SK-N-SH (cell line): ENCODE measurements around the gene DSC3. TPM values are rescaled to one million over a fixed set of nuclear protein-coding genes. Genes with fewer than 3 reads are reported as not detected.

Experiments used
- CTCF ChIA-PET: fragments of 300-600, 350-600 bp; formaldehyde crosslinking; extraction: SDS; loops from one replicate; lab custom pipeline; 2021; lab: Yijun Ruan, JAX
- POLR2A ChIA-PET: fragments of 350-600 bp; sonication (Branson Sonifier 250); formaldehyde crosslinking; extraction: SDS; loops from one replicate; lab custom pipeline; 2020; ENCODE audit warnings: antibody characterized with exemption, inconsistent platforms; lab: Yijun Ruan, JAX
- DNase-seq: peaks from one replicate; pipeline ENCODE4 v3.0.0; 2012
- H2AFZ ChIP-seq: fragments of 200-600 bp; sonication (generic); 2 replicates; pipeline ENCODE4 v1.8.1; 2016; ENCODE audit warnings: antibody characterized with exemption, mild to moderate bottlenecking, low read depth
- H3F3A ChIP-seq: fragments of 200-600 bp; sonication (generic); replicated peaks from 2 replicates; pipeline ENCODE3; 2016; ENCODE audit warnings: antibody characterized with exemption, mild to moderate bottlenecking; ENCODE audit not compliant: insufficient read depth
- H3K27ac ChIP-seq, 2 experiments: fragments of 200-500 bp in 1 of 2; fragments of 200-600 bp in 1 of 2; sonication (Bioruptor generic) in 1 of 2; sonication (generic), shearing (Covaris generic) in 1 of 2; 2 replicates each; pipeline versions ENCODE4 v1.5.1 to v1.6.1; 2014 to 2016; ENCODE audit warnings: low read depth in 2 of 2, inconsistent platforms in 1 of 2, low read length in 1 of 2, mild to moderate bottlenecking in 1 of 2, mixed read lengths in 1 of 2
- H3K27me3 ChIP-seq: fragments of 200-600 bp; sonication (generic), shearing (Covaris generic); 2 replicates; pipeline ENCODE4 v1.6.1; 2016; ENCODE audit warnings: mixed run types; ENCODE audit not compliant: insufficient read depth
- H3K36me3 ChIP-seq, 2 experiments: fragments of 200-500 bp in 1 of 2; fragments of 200-600 bp in 1 of 2; sonication (Bioruptor generic) in 1 of 2; sonication (generic) in 1 of 2; replicated peaks in 1 of 2; 2 replicates each; pipeline versions ENCODE3 to v1.5.1; 2014 to 2016; ENCODE audit warnings: low read length in 1 of 2, mild to moderate bottlenecking in 1 of 2; ENCODE audit not compliant: insufficient read depth in 2 of 2, control insufficient read depth in 1 of 2
- H3K4me1 ChIP-seq, 2 experiments: fragments of 200-500 bp in 1 of 2; fragments of 200-600 bp in 1 of 2; sonication (Bioruptor generic) in 1 of 2; sonication (generic), shearing (Covaris generic) in 1 of 2; 2 replicates each; pipeline versions ENCODE4 v1.5.1 to v1.6.1; 2014 to 2016; ENCODE audit warnings: low read depth in 1 of 2, low read length in 1 of 2, mixed run types in 1 of 2; ENCODE audit not compliant: insufficient read depth in 2 of 2, control insufficient read depth in 1 of 2
- H3K4me2 ChIP-seq: fragments of 200-600 bp; sonication (generic), shearing (Covaris generic); 2 replicates; pipeline ENCODE4 v1.6.1; 2017; ENCODE audit warnings: mixed run types
- H3K4me3 ChIP-seq, 2 experiments: fragments of 200-500 bp in 1 of 2; fragments of 200-600 bp in 1 of 2; sonication (Bioruptor generic) in 1 of 2; sonication (generic), shearing (Covaris generic) in 1 of 2; 2 replicates each; pipeline versions ENCODE4 v1.5.1 to v1.8.1; 2014 to 2016; ENCODE audit warnings: low read depth in 2 of 2, inconsistent platforms in 1 of 2, low read length in 1 of 2, mild to moderate bottlenecking in 1 of 2, mixed read lengths in 1 of 2, moderate library complexity in 1 of 2
- H3K79me2 ChIP-seq: fragments of 200-600 bp; sonication (generic); 2 replicates; pipeline ENCODE4 v1.8.1; 2017; ENCODE audit warnings: mild to moderate bottlenecking; ENCODE audit not compliant: insufficient read depth
- H3K9ac ChIP-seq: fragments of 200-600 bp; sonication (generic); 2 replicates; pipeline ENCODE4 v1.6.1; 2017; ENCODE audit warnings: mixed run types
- H3K9me2 ChIP-seq: fragments of 200-600 bp; sonication (generic); 2 replicates; pipeline ENCODE4 v1.6.1; 2017; ENCODE audit warnings: mixed run types
- H3K9me3 ChIP-seq: fragments of 200-600 bp; sonication (generic); 2 replicates; pipeline ENCODE4 v1.6.1; 2017; ENCODE audit warnings: mixed run types, mild to moderate bottlenecking, moderate library complexity
- H4K20me1 ChIP-seq: fragments of 200-600 bp; sonication (generic); 2 replicates; pipeline ENCODE4 v1.6.1; 2017; ENCODE audit warnings: mild to moderate bottlenecking, mixed run types; ENCODE audit not compliant: insufficient read depth
- CHD2 ChIP-seq: fragments of 150-350 bp; IDR thresholded peaks from 2 replicates; pipeline ENCODE4 v1.6.1; 2018; ENCODE audit warnings: low read length; ENCODE audit not compliant: partially characterized antibody
- ELF1 ChIP-seq: IDR thresholded peaks from 2 replicates; pipeline ENCODE4 v1.4.0; 2012
- EZH2phosphoT487 ChIP-seq: fragments of 200-600 bp; sonication (generic); IDR thresholded peaks from 2 replicates; pipeline ENCODE4 v1.6.1; 2017; ENCODE audit warnings: low read depth, mixed run types, mild to moderate bottlenecking, antibody characterized with exemption, moderate library complexity, borderline replicate concordance
- FOSL2 ChIP-seq: IDR thresholded peaks from 2 replicates; pipeline ENCODE4 v1.4.0; 2012; ENCODE audit warnings: low read depth, mild to moderate bottlenecking, moderate library complexity, borderline replicate concordance
- FOXJ3 ChIP-seq: sonication (generic); formaldehyde crosslinking; IDR thresholded peaks from 2 replicates; pipeline ENCODE4 v1.5.1; 2020; ENCODE audit warnings: mild to moderate bottlenecking, missing genetic modification reagents
- GABPA ChIP-seq: IDR thresholded peaks from 2 replicates; pipeline ENCODE4 v1.4.0; 2012; ENCODE audit warnings: low read depth, mild to moderate bottlenecking
- GATA2 ChIP-seq: sonication (generic); formaldehyde crosslinking; IDR thresholded peaks from 2 replicates; pipeline ENCODE4 v1.5.0; 2020; ENCODE audit warnings: mild to moderate bottlenecking, missing genetic modification reagents
- IRF3 ChIP-seq: fragments of 150-350 bp; IDR thresholded peaks from 2 replicates; pipeline ENCODE4 v1.6.1; 2016; ENCODE audit warnings: mild to moderate bottlenecking, low read depth, low read length
- MEF2A ChIP-seq: IDR thresholded peaks from 2 replicates; pipeline ENCODE4 v1.4.0; 2012; ENCODE audit warnings: low read depth, borderline replicate concordance
- NRF1 ChIP-seq: IDR thresholded peaks from 2 replicates; pipeline ENCODE4 v1.6.1; 2012; ENCODE audit warnings: low read depth, mild to moderate bottlenecking, low read length
- PBX3 ChIP-seq: IDR thresholded peaks from 2 replicates; pipeline ENCODE4; 2012
- RAD21 ChIP-seq: IDR thresholded peaks from 2 replicates; pipeline ENCODE4 v1.6.1; 2012; ENCODE audit warnings: mild to moderate bottlenecking, low read length
- RCOR1 ChIP-seq: fragments of 150-350 bp; IDR thresholded peaks from 2 replicates; pipeline ENCODE4 v1.6.1; 2017; ENCODE audit warnings: antibody characterized with exemption, low read length
- REST ChIP-seq: IDR thresholded peaks from 2 replicates; pipeline ENCODE4 v1.6.1; 2012; ENCODE audit warnings: mild to moderate bottlenecking, low read depth, low read length, moderate library complexity
- RFX5 ChIP-seq: IDR thresholded peaks from 2 replicates; pipeline ENCODE4 v1.6.1; 2012; ENCODE audit warnings: mild to moderate bottlenecking, improper control_type of control experiment, low read length
- SMC3 ChIP-seq: IDR thresholded peaks from 2 replicates; pipeline ENCODE4 v1.6.1; 2012; ENCODE audit warnings: low read depth, low read length, improper control_type of control experiment
- TCF12 ChIP-seq: IDR thresholded peaks from 2 replicates; pipeline ENCODE4 v1.4.0; 2012
- YY1 ChIP-seq: IDR thresholded peaks from 2 replicates; pipeline ENCODE4 v1.4.0; 2012; ENCODE audit warnings: low read depth, mild to moderate bottlenecking
- ZBTB33 ChIP-seq: IDR thresholded peaks from 2 replicates; pipeline ENCODE4 v1.4.0; 2012; ENCODE audit warnings: low read depth, borderline replicate concordance
- WGBS: methylation state at CpG from one replicate; pipeline ENCODE4 v1.1.6; 2017; ENCODE audit warnings: low lambda C conversion rate; 5-methylcytosine and 5-hydroxymethylcytosine counted together
- polyA plus RNA-seq, 3 experiments: library from polyadenylated mRNA; depleted of rRNA; stranded (reverse); fragments of >200 nt; gene quantifications; 2 replicates each; pipeline ENCODE4 v1.2.3, GENCODE V29; 2012

DSC3 gene
- polyA plus RNA-seq, 1 of the 3 experiments (the other 2 are of a cell fraction): not detected

- ChIA-PET POLR2A (no interaction called here), CTCF (no interaction called here)
- H3K9me2 ChIP-seq: no peaks in the 10 kb centered on the region
- no peak overlapping the region for H3K4me2 ChIP-seq
- WGBS: 11% methylated on average over 3 of the region's 3 CpGs
- H3K9ac ChIP-seq: no peak overlapping the region
- H3K9me3 ChIP-seq: no peaks in the 10 kb centered on the region
- no peak overlapping the region for H3K4me3 ChIP-seq
- no peak overlapping the region for H2AFZ ChIP-seq
- no peaks in the 10 kb centered on the region for H3K27me3 ChIP-seq
- H4K20me1 ChIP-seq: no peaks in the 10 kb centered on the region
- no peaks in the 10 kb centered on the region for H3K36me3 ChIP-seq
- H3K79me2 ChIP-seq: no peaks in the 10 kb centered on the region
- no peak overlapping the region for H3K27ac ChIP-seq
- TF ChIP-seq YY1 (no peak), SMC3 (no peak), IRF3 (no peak), ELF1 (no peak), RCOR1 (no peak), EZH2phosphoT487 (no peak), RFX5 (no peak), FOSL2 (no peak)
- no peaks in the 10 kb centered on the region for H3F3A ChIP-seq
- DNase-seq: no peak
- no peaks in the 10 kb centered on the region for H3K4me1 ChIP-seq
These were observed 46.0 kb upstream of the DSC3 start for GRCh38 chr18:31088532-31088931.

GRCh38 chr18:31079973-31080372 is 37.4 kb upstream of the DSC3 start:
- Histone ChIP-seq H3K9me3 (no peaks in the 10 kb centered on the region), H3K79me2 (no peaks in the 10 kb centered on the region), H4K20me1 (no peaks in the 10 kb centered on the region), H3K27ac (no peak overlapping the region), H3K4me2 (no peak overlapping the region), H3K9ac (no peak overlapping the region), H3K36me3 (no peaks in the 10 kb centered on the region), H3F3A (no peaks in the 10 kb centered on the region), H2AFZ (no peak overlapping the region), H3K9me2 (no peaks in the 10 kb centered on the region), H3K4me1 (no peaks in the 10 kb centered on the region), H3K27me3 (no peaks in the 10 kb centered on the region), H3K4me3 (no peak overlapping the region)
- no peak for TF ChIP-seq MEF2A
- no peak for TF ChIP-seq SMC3
- no peak for TF ChIP-seq CHD2
- TF ChIP-seq GABPA: no peak
- no peak for TF ChIP-seq TCF12
- no peak for TF ChIP-seq RAD21
- TF ChIP-seq GATA2: no peak
- TF ChIP-seq EZH2phosphoT487: no peak
- TF ChIP-seq NRF1: no peak
- TF ChIP-seq YY1: no peak
- no peak for TF ChIP-seq ZBTB33
- TF ChIP-seq FOXJ3 (CRISPR knock-in tag): no peak
- no peak for TF ChIP-seq PBX3
- TF ChIP-seq REST: no peak
- DNase-seq: no peak
- CTCF ChIA-PET: no interaction called here
- POLR2A ChIA-PET: no interaction called here
- 7% methylated on average over 3 of the region's 3 CpGs for WGBS
